H1 (cell line): ENCODE results near the gene LBX1. TPM values are rescaled to one million over a fixed set of nuclear protein-coding genes. Genes with fewer than 3 reads are reported as not detected.
A peak's percentile ranks its signal among the peaks of the same experiment; 100 is the strongest.

Source experiments
- CTCF ChIA-PET: fragments of 300-600 bp; sonication (Branson Sonifier 250); formaldehyde crosslinking; loops from one replicate; lab custom pipeline; 2021; ENCODE audit not compliant: partially characterized antibody; lab: Charles Lee
- POLR2A ChIA-PET: fragments of 300-600 bp; sonication (Branson Sonifier 250); formaldehyde crosslinking; loops from one replicate; lab custom pipeline; 2021; ENCODE audit warnings: inconsistent platforms; ENCODE audit not compliant: partially characterized antibody; lab: Charles Lee
- DNase-seq, 2 experiments: peaks; one replicate each; pipeline versions ENCODE4 v3.0.0 to v3.0.0-alpha.2; 2010 to 2022; ENCODE audit warnings: low spot score in 2 of 2, low read depth in 1 of 2, mixed read lengths in 1 of 2
- FAIRE-seq: peaks from 2 replicates; lab custom pipeline; 2011; peaks lifted over from hg19 to GRCh38; lab: Jason Lieb, UNC
- H2AFZ ChIP-seq: 2 replicates; pipeline ENCODE4 v1.8.1; 2012; ENCODE audit warnings: low read length, inconsistent platforms
- H2AK5ac ChIP-seq: 2 replicates; pipeline ENCODE4 v1.6.1; 2013; ENCODE audit warnings: low read depth, low read length
- H2BK120ac ChIP-seq: replicated peaks from 2 replicates; pipeline ENCODE3; 2013; ENCODE audit warnings: low read depth, low read length, inconsistent platforms
- H2BK12ac ChIP-seq: 2 replicates; pipeline ENCODE4 v1.6.1; 2013; ENCODE audit warnings: low read depth, low read length
- H2BK15ac ChIP-seq: 2 replicates; pipeline ENCODE4 v1.6.1; 2013; ENCODE audit warnings: low read length
- H2BK20ac ChIP-seq: 2 replicates; pipeline ENCODE4 v1.6.1; 2013; ENCODE audit warnings: low read length
- H2BK5ac ChIP-seq: 2 replicates; pipeline ENCODE4 v1.6.1; 2013; ENCODE audit warnings: low read depth, low read length
- H3K14ac ChIP-seq: 2 replicates; pipeline ENCODE4 v1.6.1; 2013; ENCODE audit warnings: inconsistent platforms; ENCODE audit not compliant: insufficient read length
- H3K18ac ChIP-seq: 2 replicates; pipeline ENCODE4 v1.6.1; 2013; ENCODE audit warnings: low read length; ENCODE audit errors: extremely low read depth
- H3K23ac ChIP-seq: 2 replicates; pipeline ENCODE4 v1.6.1; 2013; ENCODE audit warnings: inconsistent platforms; ENCODE audit not compliant: insufficient read length
- H3K23me2 ChIP-seq: 2 replicates; pipeline ENCODE4 v1.6.1; 2013; ENCODE audit warnings: low read depth, low read length
- H3K27ac ChIP-seq: 2 replicates; pipeline ENCODE4 v1.6.1; 2011; ENCODE audit warnings: low read depth, low read length, inconsistent platforms
- H3K27me3 ChIP-seq, 4 experiments: replicated peaks in 1 of 4; 1 replicate in 1 of 4; 2 replicates in 3 of 4; pipeline versions ENCODE4 v1.6.1 to v1.8.1; 2011 to 2013; ENCODE audit warnings: low read length in 3 of 4, mild to moderate bottlenecking in 3 of 4, inconsistent platforms in 2 of 4, mixed read lengths in 2 of 4, moderate library complexity in 1 of 4; ENCODE audit not compliant: control insufficient read depth in 3 of 4, insufficient read depth in 3 of 4; ENCODE audit errors: extremely low read depth in 1 of 4
- H3K36me3 ChIP-seq, 4 experiments: 2 replicates each; pipeline versions ENCODE4 v1.6.1 to v1.8.1; 2011 to 2013; ENCODE audit warnings: mild to moderate bottlenecking in 4 of 4, low read length in 3 of 4, moderate library complexity in 2 of 4, control low read depth in 1 of 4, inconsistent platforms in 1 of 4; ENCODE audit not compliant: insufficient read depth in 4 of 4, control insufficient read depth in 2 of 4
- H3K4ac ChIP-seq: replicated peaks from 2 replicates; pipeline ENCODE3; 2013; ENCODE audit warnings: low read length, low read depth, mixed read lengths, inconsistent platforms; ENCODE audit not compliant: insufficient read length
- H3K4me1 ChIP-seq, 4 experiments: replicated peaks in 1 of 4; 1 replicate in 1 of 4; 2 replicates in 3 of 4; pipeline versions ENCODE4 v1.6.1 to v1.8.1; 2011 to 2013; ENCODE audit warnings: low read length in 3 of 4, inconsistent platforms in 2 of 4, mixed read lengths in 1 of 4; ENCODE audit not compliant: insufficient read depth in 4 of 4, control insufficient read depth in 3 of 4
- H3K4me2 ChIP-seq, 2 experiments: 2 replicates each; pipeline versions ENCODE4 v1.6.1 to v1.8.1; 2011 to 2013; ENCODE audit warnings: low read depth in 2 of 2, low read length in 2 of 2, control low read depth in 1 of 2, inconsistent platforms in 1 of 2, mild to moderate bottlenecking in 1 of 2; ENCODE audit not compliant: insufficient read depth in 1 of 2
- H3K4me3 ChIP-seq, 4 experiments: fragments of 200-600, 300-600 bp in 1 of 4; sonication (generic), shearing (Covaris generic), sonication (Bioruptor Twin) in 1 of 4; 2 replicates each; pipeline versions ENCODE4 v1.5.1 to v1.8.1; 2011 to 2016; ENCODE audit warnings: low read length in 4 of 4, low read depth in 3 of 4, control low read depth in 2 of 4, inconsistent platforms in 2 of 4, mild to moderate bottlenecking in 2 of 4, mixed read lengths in 1 of 4, moderate library complexity in 1 of 4; ENCODE audit not compliant: insufficient read depth in 2 of 4; ENCODE audit errors: extremely low read depth in 1 of 4
- H3K56ac ChIP-seq: replicated peaks from 2 replicates; pipeline ENCODE3; 2013; ENCODE audit warnings: low read depth, mild to moderate bottlenecking, mixed read lengths, low read length, inconsistent platforms; ENCODE audit not compliant: insufficient read length
- H3K79me1 ChIP-seq: 2 replicates; pipeline ENCODE4 v1.6.1; 2013; ENCODE audit warnings: low read depth, low read length, control low read depth
- H3K79me2 ChIP-seq, 2 experiments: 2 replicates each; pipeline versions ENCODE4 v1.6.1 to v1.8.1; 2012 to 2013; ENCODE audit warnings: low read length in 2 of 2, mild to moderate bottlenecking in 2 of 2, inconsistent platforms in 1 of 2; ENCODE audit not compliant: insufficient read depth in 2 of 2, control insufficient read depth in 1 of 2
- H3K9ac ChIP-seq, 4 experiments: replicated peaks in 1 of 4; 1 replicate in 1 of 4; 2 replicates in 3 of 4; pipeline versions ENCODE4 v1.6.1 to v1.8.1; 2011 to 2013; ENCODE audit warnings: low read depth in 3 of 4, low read length in 3 of 4, control low read depth in 2 of 4, mild to moderate bottlenecking in 2 of 4, moderate library complexity in 2 of 4, inconsistent platforms in 1 of 4; ENCODE audit errors: extremely low read depth in 1 of 4
- H3K9me3 ChIP-seq, 2 experiments: 2 replicates each; pipeline versions ENCODE4 v1.6.1 to v1.8.1; 2012 to 2013; ENCODE audit warnings: mild to moderate bottlenecking in 2 of 2, moderate library complexity in 2 of 2, control low read depth in 1 of 2, inconsistent platforms in 1 of 2, low read depth in 1 of 2, low read length in 1 of 2, mixed read lengths in 1 of 2; ENCODE audit not compliant: insufficient read depth in 2 of 2
- H4K20me1 ChIP-seq, 2 experiments: replicated peaks in 1 of 2; 2 replicates each; pipeline versions ENCODE3 to v1.8.1; 2011 to 2013; ENCODE audit warnings: inconsistent platforms in 2 of 2, low read length in 2 of 2, mild to moderate bottlenecking in 1 of 2; ENCODE audit not compliant: insufficient read depth in 2 of 2, control insufficient read depth in 1 of 2
- H4K5ac ChIP-seq: 2 replicates; pipeline ENCODE4 v1.6.1; 2013; ENCODE audit warnings: low read length, low read depth, mixed read lengths, inconsistent platforms; ENCODE audit not compliant: insufficient read length
- H4K8ac ChIP-seq: 2 replicates; pipeline ENCODE4 v1.8.0; 2013; ENCODE audit warnings: mild to moderate bottlenecking, moderate library complexity, low read length, inconsistent platforms; ENCODE audit not compliant: insufficient read depth; ENCODE audit errors: extremely low read depth
- H4K91ac ChIP-seq: replicated peaks from 2 replicates; pipeline ENCODE3; 2013; ENCODE audit warnings: low read length, mixed read lengths, inconsistent platforms; ENCODE audit not compliant: insufficient read length
- CBX8 ChIP-seq: fragments of 300-800, 300-1000 bp; sonication (generic); IDR thresholded peaks from 2 replicates; pipeline ENCODE4 v1.7.1; 2016; ENCODE audit warnings: low read depth, low read length, borderline replicate concordance
- CTBP2 ChIP-seq: IDR thresholded peaks from 2 replicates; pipeline ENCODE4 v1.7.0; 2011; ENCODE audit warnings: borderline replicate concordance, mild to moderate bottlenecking, moderate library complexity, mixed read lengths, low read length; ENCODE audit not compliant: insufficient read depth, insufficient read length
- EZH2 ChIP-seq: fragments of 200-600 bp; sonication (generic); IDR thresholded peaks from 2 replicates; pipeline ENCODE4 v1.7.1; 2012; ENCODE audit warnings: low read depth, mild to moderate bottlenecking, moderate library complexity, low read length, inconsistent platforms; ENCODE audit not compliant: severe bottlenecking
- KDM1A ChIP-seq: fragments of 200-600, 300-600 bp; sonication (generic); IDR thresholded peaks from 2 replicates; pipeline ENCODE4 v1.7.1; 2016; ENCODE audit warnings: mild to moderate bottlenecking, low read length, borderline replicate concordance
- NANOG ChIP-seq: IDR thresholded peaks from 2 replicates; pipeline ENCODE4 v1.6.1; 2011; ENCODE audit warnings: low read length, low read depth, mild to moderate bottlenecking, inconsistent platforms; ENCODE audit not compliant: insufficient read depth, poor library complexity, severe bottlenecking
- whole genome bisulfite sequencing, 2 experiments: shearing (Covaris generic) in 1 of 2; methylation state at CpG; one replicate each; pipeline versions ENCODE4 v1.1.6 to v1.1.7; 2013 to 2015; ENCODE audit warnings: low lambda C conversion rate in 2 of 2, mixed read lengths in 2 of 2, inconsistent platforms in 1 of 2, low coverage in 1 of 2, missing lambda C conversion rate in 1 of 2; ENCODE audit not compliant: insufficient replicate concordance in 2 of 2, insufficient coverage in 1 of 2, insufficient read length in 1 of 2; ENCODE audit errors: extremely low coverage in 1 of 2, missing lambda C conversion rate in 1 of 2; 5-methylcytosine and 5-hydroxymethylcytosine counted together
- polyA plus RNA-seq, 7 experiments: library from polyadenylated mRNA; depleted of rRNA in 3 of 7; stranded (reverse) in 5 of 7; unstranded in 2 of 7; fragments of >200 nt in 5 of 7; fragments of 200-250 nt in 2 of 7; gene quantifications; 1 replicate in 5 of 7; 2 replicates in 1 of 7; 4 replicates in 1 of 7; pipeline versions ENCODE4 v1.2.1 to v1.2.3, GENCODE V29; 2011 to 2013; ENCODE audit warnings: missing spikeins in 2 of 7, mixed read lengths in 2 of 7
- total RNA-seq: library from RNA; stranded (reverse); fragmentation: NEBNext Ultra II Directional; extraction: Animal tissue kit (Norgen Biotek cat#: 25700); gene quantifications from 2 replicates; pipeline ENCODE4 v1.2.1, GENCODE V29; 2021

The LBX1 gene
- total and polyA plus RNA-seq, 2 of the 8 experiments (the other 6 are each of a cell fraction or from before 2014, with no cell fraction given) = not detected

- no peaks in the 10 kb centered on the region for H3K79me2 ChIP-seq
- 0 out of 4 replicates have a peak, but pooled peaks cover 0 to 4% of the 10 kb centered on the region in 2 experiments for H3K9me3 ChIP-seq
- ChIA-PET CTCF (interaction anchor here (0.7 to 13.7 kb wide), 14 partner anchors 7 to 481 kb away, joined by 3 to 266 read pairs (median 3); partner anchors contain the start of genes BTRC, KAZALD1 and LBX1), POLR2A (interaction anchor here (0.6 kb wide), 1 partner anchor 481 kb away, joined by 3 read pairs; no protein-coding TSS in a partner anchor)
- no peak overlapping the region for H3K23ac ChIP-seq
- H2AFZ ChIP-seq = no peak overlapping the region
- DNase-seq (no peak), FAIRE-seq (no peak)
- H2BK5ac ChIP-seq = no peak overlapping the region
- no peak overlapping the region for H3K18ac ChIP-seq
- H3K36me3 ChIP-seq = peaks cover 0 to 5% (median 0%) of the 10 kb centered on the region in 4 experiments; a peak in 1 of 8 replicates
- no peak overlapping the region for H4K91ac ChIP-seq
- H2BK20ac ChIP-seq = no peak overlapping the region
- H2BK120ac ChIP-seq = no peak overlapping the region
- no peak overlapping the region for H4K8ac ChIP-seq
- H4K5ac ChIP-seq = no peak overlapping the region
- peaks cover 25 to 47% of the 10 kb centered on the region in 2 experiments for H4K20me1 ChIP-seq
- H3K4ac ChIP-seq = no peak overlapping the region
- H3K4me2 ChIP-seq = no peak overlapping the region
- TF ChIP-seq NANOG (no peak), KDM1A (no peak), CTBP2 (no peak), CBX8 (0 out of 2 replicates have a peak, but pooled peaks have one; percentile 26), EZH2 (peak; percentile 19)
- TF ChIP-seq, all 59 proteins: peak for 2
- no peak overlapping the region for H3K56ac ChIP-seq
- peak overlapping the region; percentile 92; the same call in 1 of the 2 replicates for H2AK5ac ChIP-seq
- no peak overlapping the region for H3K14ac ChIP-seq
- H3K23me2 ChIP-seq = peaks cover 2% of the 10 kb centered on the region; the same call in 1 of the 2 replicates
- no peak overlapping the region; a peak in 1 of 7 replicates for H3K9ac ChIP-seq
- no peak overlapping the region; the same call in 1 of the 2 replicates for H2BK15ac ChIP-seq
- WGBS, 2 experiments = 40% methylated on average over 5 of the region's 5 CpGs; no CpG with 5 or more reads in 1 of the 2 experiments
- H3K27ac ChIP-seq = no peak overlapping the region
- no peak overlapping the region for H3K4me3 ChIP-seq
- H3K27me3 ChIP-seq = peaks cover 96 to 100% (median 100%) of the 10 kb centered on the region in 4 experiments
- no peaks in the 10 kb centered on the region; the same call in 1 of the 2 replicates for H3K79me1 ChIP-seq
- H2BK12ac ChIP-seq = 0 out of 2 replicates have a peak overlapping the region, but pooled peaks have one; percentile 45
- peaks cover 0 to 16% (median 9%) of the 10 kb centered on the region in 4 experiments; a peak in 5 of 7 replicates for H3K4me1 ChIP-seq
Observed at GRCh38 chr10:101221549-101221948, 7.7 kb downstream of the LBX1 start.
